NCI-H128 (cell line): ENCODE results near the gene RHNO1.

ENCODE experiments used
- DNase-seq: peaks from one replicate; lab custom pipeline; 2025; ENCODE audit not compliant: unreplicated experiment; lab: John Stamatoyannopoulos, UW

Gene RHNO1, protein sequence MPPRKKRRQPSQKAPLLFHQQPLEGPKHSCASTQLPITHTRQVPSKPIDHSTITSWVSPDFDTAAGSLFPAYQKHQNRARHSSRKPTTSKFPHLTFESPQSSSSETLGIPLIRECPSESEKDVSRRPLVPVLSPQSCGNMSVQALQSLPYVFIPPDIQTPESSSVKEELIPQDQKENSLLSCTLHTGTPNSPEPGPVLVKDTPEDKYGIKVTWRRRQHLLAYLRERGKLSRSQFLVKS

DNA sequence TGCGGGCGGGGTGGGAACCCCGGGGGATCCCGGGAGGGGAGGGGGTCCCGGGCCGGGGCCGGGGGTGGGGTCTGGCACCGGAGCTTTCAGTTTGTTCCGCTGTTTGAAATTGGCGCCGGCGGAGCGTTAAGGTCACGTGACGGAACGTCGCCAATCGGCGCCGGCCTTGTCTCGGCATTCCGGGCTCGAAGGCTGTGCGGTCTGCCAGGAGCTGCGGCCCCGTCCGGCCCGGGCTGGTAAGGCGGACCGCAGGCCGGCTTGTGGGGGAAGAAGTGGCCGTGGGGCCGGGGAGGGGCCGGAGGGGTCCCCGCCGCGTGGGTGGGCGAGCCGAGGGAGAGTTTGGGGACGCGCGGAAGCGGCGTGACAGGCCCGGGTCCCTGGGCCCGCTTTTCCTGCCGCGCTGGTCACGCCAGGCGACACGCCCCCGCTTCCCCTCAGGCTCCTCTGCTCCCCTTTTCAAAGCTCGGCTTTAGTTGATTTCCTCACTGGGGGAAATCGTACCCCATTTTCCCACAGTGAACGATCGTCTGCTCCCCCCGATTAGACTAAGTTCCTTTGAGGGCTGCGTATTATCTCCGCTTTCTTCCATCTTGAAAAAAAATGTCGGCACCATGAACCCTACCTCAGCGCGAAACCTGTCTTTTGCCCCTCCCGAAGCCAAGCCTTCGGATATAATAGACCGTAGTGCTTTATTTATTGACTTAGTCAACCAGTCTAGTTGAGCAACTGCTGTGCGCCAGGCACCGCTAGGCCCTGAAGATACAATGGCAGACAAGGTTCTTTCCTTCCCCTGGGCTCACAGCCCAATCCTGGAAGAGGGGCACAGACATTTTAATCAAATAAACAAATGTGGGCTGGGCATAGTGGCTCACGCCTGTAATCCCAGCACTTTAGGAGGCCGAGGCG is at the start of gene RHNO1, which contains the start of gene FOXM1:
Gene RHNO1, plus strand, starts transcription at position 177 of the 906 bp plus-strand sequence. CDS start 8,144 bp downstream, outside the sequence.
Gene FOXM1, minus strand, starts transcription at position 128 of the 906 bp plus-strand sequence. CDS start 2,696 bp downstream, outside the sequence.
- DNase-seq, result peak; percentile 70

- no peak for DNase-seq
Measured at GRCh38 chr12:2829275-2829674, 47.7 kb upstream of the RHNO1 start.

GRCh38 chr12:2832550-2833127 is 44.4 kb upstream of the RHNO1 start:
- DNase-seq, result no peak

- DNase-seq, result no peak
Measured at GRCh38 chr12:2833327-2833726, 43.7 kb upstream of the RHNO1 start.

GRCh38 chr12:2833810-2834209 is 43.2 kb upstream of the RHNO1 start:
- no peak for DNase-seq

- no peak for DNase-seq
Measured at GRCh38 chr12:2834581-2835491, 42.2 kb upstream of the RHNO1 start, which contains the start of gene NRIP2. TSS of gene NRIP2 (minus strand) at chr12:2835035. CDS start at chr12:2834983, 52 bp downstream.

DNA sequence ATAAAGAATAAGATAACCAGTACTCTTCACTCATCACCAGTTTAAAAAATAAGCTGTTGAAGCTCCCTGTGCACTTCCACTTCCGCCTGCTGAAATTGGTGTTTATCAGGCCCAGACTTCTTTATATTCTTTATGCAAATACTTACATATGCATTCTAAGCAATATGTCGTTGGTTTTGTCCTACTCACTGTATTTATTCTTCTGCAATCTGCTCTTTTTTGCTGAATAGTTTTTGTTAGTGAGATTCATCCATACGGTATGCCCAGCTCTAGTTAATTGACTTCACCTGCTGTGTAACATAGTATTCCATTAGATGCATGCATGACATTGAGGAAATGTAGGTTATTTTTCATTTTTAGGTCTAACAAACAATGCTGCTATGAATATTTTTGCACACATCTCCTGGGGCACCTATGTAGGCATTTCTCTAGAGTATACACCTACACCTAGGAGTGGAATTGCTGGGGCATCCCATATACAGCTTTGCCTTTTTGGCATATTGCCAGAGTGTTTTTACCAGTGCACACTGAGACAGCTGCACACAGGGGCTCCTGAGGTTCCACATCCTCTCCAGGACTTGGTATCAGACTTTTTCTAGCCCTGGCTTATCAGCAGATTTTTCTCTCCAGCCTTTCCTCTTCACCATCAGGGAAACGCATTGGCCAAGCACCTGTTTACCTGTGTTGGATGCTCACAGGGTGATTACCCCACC is 41.2 kb upstream of the RHNO1 start:
- no peak for DNase-seq

- no peak for DNase-seq
Measured at GRCh38 chr12:2836574-2836973, 40.4 kb upstream of the RHNO1 start.

DNA sequence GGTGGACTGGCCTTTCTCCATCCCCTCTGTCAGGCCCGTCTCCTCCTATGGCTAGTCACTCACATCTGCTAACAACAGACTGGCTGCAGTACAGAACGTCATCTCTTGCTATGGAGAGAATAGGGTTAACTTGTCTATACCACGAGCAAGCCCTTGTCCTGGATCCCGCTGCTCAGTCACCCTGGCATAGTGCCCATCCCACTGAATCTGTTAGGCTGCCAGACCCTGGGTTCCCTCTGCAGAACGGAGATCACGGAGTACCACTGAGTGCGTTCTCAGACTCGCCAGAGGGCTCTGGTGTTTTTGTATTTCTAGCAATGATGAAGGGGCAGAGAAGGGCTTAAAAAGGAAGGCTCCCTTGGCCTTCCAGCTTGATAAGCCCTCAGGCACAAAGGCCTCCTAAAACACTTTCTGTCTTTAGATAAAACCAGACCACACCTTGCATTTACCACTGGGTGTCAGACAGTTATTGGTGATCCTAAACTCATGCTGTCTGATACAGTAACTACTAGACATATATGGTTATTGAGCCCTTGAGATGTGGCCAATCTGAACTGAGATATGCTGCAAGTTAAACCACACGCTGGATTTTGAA is 35.9 kb upstream of the RHNO1 start:
- no peak for DNase-seq

DNA sequence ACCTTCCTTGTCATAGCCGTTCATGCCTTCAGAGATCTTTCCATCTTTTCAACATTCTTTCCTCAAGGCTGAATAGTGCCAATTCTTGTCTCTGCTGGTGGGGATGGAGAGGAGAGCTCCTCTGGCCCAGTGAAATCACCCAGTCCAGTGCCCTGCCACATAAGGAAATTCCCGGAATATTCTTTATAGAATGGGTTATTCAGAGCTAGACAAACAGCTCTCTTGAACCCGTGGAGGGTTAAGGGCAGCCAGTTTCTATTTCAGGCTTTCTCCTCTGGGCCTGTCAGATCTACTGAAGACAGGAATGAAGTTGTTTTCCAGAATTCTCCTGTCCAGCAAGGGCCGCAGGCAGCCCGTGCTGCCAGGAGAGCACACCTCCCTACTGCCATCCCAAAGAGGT is 34.1 kb upstream of the RHNO1 start:
- no peak for DNase-seq

DNA sequence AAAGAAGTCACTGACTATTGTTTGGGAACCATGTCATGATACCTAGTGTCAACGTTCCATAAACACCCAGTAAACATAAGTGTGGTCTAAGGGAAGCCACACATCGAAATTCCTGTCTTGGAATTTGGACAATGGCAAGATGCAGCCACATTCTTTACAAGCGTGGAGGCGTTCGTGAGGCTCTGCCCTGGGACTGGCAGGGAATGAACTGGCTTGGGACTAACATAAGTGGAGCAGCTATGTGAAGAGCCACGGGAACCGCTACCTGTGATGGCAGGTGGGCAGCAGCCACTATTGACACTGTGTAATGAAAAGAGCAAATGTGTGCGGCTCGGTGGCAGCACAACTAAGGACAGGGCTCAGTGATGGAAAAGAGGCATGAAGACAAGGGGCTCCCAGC is 32.2 kb upstream of the RHNO1 start:
- no peak for DNase-seq

- DNase-seq, result no peak
Measured at GRCh38 chr12:2845280-2845679, 31.7 kb upstream of the RHNO1 start.

DNA sequence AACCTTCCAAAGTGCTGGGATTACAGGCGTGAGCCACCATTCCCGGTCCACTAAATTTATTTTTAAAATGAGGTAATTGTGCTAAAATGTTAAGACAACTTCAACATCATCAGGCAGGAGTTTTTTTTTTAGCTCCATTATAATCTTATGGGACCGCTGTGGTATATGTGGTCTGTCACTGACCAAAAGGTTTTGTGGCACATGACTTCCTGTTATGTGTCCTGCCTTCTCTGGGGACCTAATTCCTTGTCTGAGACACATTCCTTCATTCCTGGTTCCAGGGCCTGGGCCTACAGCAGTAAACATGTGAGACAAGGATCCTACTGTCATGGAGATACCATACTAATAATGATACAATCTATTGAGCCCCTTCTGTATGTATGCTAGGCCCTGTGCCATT is 25.1 kb upstream of the RHNO1 start:
- no peak for DNase-seq

GRCh38 chr12:2853626-2854025 is 23.4 kb upstream of the RHNO1 start:
- DNase-seq, result peak; percentile 35

GRCh38 chr12:2854669-2855453 is 22.2 kb upstream of the RHNO1 start:
- DNase-seq, result no peak

GRCh38 chr12:2855546-2855945 is 21.5 kb upstream of the RHNO1 start:
- no peak for DNase-seq

GRCh38 chr12:2856051-2856450 is 21.0 kb upstream of the RHNO1 start:
- DNase-seq, result no peak

GRCh38 chr12:2857021-2857431 is 20.0 kb upstream of the RHNO1 start, which contains the start of gene TEX52:
TSS of gene TEX52 (minus strand) at chr12:2857039. CDS start at chr12:2857026, 13 bp downstream.
- no peak for DNase-seq

- no peak for DNase-seq
Measured at GRCh38 chr12:2857576-2857975, 19.4 kb upstream of the RHNO1 start.
